ENCODE measurements around the gene ITPK1. TPM values are rescaled to one million over a fixed set of nuclear protein-coding genes. Genes with fewer than 3 reads are reported as not detected.
A peak's percentile ranks its signal among the peaks of the same experiment; 100 is the strongest.

Gene ITPK1
- total and polyA plus RNA-seq, 5 donors from 2014 or later: 19.5 to 54.1 (median 22.1) TPM

- Mint-ChIP-seq H3K36me3 (peaks cover 11% of the 10 kb centered on the region), H3K9me3 (no peaks in the 10 kb centered on the region), H3K27ac (peak overlapping the region in 2 of 3 donors; percentile 31 to 69), H3K4me1 (no peaks in the 10 kb centered on the region), H3K4me3 (peak overlapping the region in 1 of 4 donors; percentile 82), H3K27me3 (no peaks in the 10 kb centered on the region)
- Histone ChIP-seq H3K4me3 (ENCODE audit: low read depth, low read length) (no peak overlapping the region), H3K27me3 (ENCODE audit: control insufficient read depth, insufficient read depth, low read length) (no peaks in the 10 kb centered on the region), H3K36me3 (ENCODE audit: control insufficient read depth, insufficient read depth, low read length) (peaks cover 18% of the 10 kb centered on the region), H3K4me1 (ENCODE audit: control insufficient read depth, insufficient read depth, low read length, poor library complexity, severe bottlenecking) (no peaks in the 10 kb centered on the region), H3K27ac (ENCODE audit: insufficient read depth, low read length, poor library complexity, severe bottlenecking) (no peak overlapping the region), H3K9me3 (ENCODE audit: control insufficient read depth in 2 of 2, low read length in 2 of 2) (no peaks in the 10 kb centered on the region)
- no peak for DNase-seq
- ATAC-seq (ENCODE audit: low read depth in 2 of 2): no peak
Measured at GRCh38 chr14:92937051-92937937, 178.4 kb downstream of the ITPK1 start.

DNA sequence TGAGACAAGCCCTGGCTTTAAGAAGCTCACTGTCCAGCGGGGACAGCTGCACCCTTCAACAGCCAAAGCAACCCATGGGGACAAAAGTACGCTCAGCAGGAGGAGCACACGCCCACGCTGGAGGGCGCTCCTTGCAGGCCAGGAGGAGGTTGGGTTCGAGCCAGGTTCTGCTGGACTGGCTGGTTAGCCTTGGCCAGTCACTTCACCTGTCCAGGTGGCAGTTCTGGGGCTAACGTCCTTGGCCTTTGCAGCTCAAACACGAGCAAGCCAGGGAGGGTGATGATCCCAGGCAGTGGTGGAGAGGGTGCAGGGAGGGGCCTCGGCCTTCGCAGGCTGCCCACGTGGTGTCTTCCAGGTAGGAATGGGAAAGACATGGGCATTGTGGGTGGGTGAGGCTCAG is 179.6 kb downstream of the ITPK1 start:
- H3K4me3 Mint-ChIP-seq: no peak overlapping the region
- no peak overlapping the region for H3K27ac ChIP-seq (ENCODE audit: insufficient read depth, low read length, poor library complexity, severe bottlenecking)
- H3K27me3 ChIP-seq (ENCODE audit: control insufficient read depth, insufficient read depth, low read length): no peaks in the 10 kb centered on the region
- H3K36me3 Mint-ChIP-seq: peaks cover 8% of the 10 kb centered on the region
- no peaks in the 10 kb centered on the region for H3K9me3 Mint-ChIP-seq
- ATAC-seq (ENCODE audit: low read depth in 2 of 2): no peak
- no peak overlapping the region for H3K4me3 ChIP-seq (ENCODE audit: low read depth, low read length)
- no peaks in the 10 kb centered on the region for H3K4me1 Mint-ChIP-seq
- peaks cover 12% of the 10 kb centered on the region for H3K36me3 ChIP-seq (ENCODE audit: control insufficient read depth, insufficient read depth, low read length)
- H3K9me3 ChIP-seq (ENCODE audit: control insufficient read depth in 2 of 2, low read length in 2 of 2): no peaks in the 10 kb centered on the region
- no peaks in the 10 kb centered on the region for H3K27me3 Mint-ChIP-seq
- no peak for DNase-seq
- H3K4me1 ChIP-seq (ENCODE audit: control insufficient read depth, insufficient read depth, low read length, poor library complexity, severe bottlenecking): no peaks in the 10 kb centered on the region
- no peak overlapping the region for H3K27ac Mint-ChIP-seq

- H3K4me1 ChIP-seq (ENCODE audit: control insufficient read depth, insufficient read depth, low read length, poor library complexity, severe bottlenecking): no peaks in the 10 kb centered on the region
- H3K27me3 ChIP-seq (ENCODE audit: control insufficient read depth, insufficient read depth, low read length): no peaks in the 10 kb centered on the region
- DNase-seq: no peak
- H3K27ac ChIP-seq (ENCODE audit: insufficient read depth, low read length, poor library complexity, severe bottlenecking): no peak overlapping the region
- H3K4me3 Mint-ChIP-seq: no peak overlapping the region
- no peaks in the 10 kb centered on the region for H3K9me3 ChIP-seq (ENCODE audit: control insufficient read depth in 2 of 2, low read length in 2 of 2)
- peaks cover 12% of the 10 kb centered on the region for H3K36me3 ChIP-seq (ENCODE audit: control insufficient read depth, insufficient read depth, low read length)
- no peak for ATAC-seq (ENCODE audit: low read depth in 2 of 2)
- no peaks in the 10 kb centered on the region for H3K9me3 Mint-ChIP-seq
- no peaks in the 10 kb centered on the region for H3K27me3 Mint-ChIP-seq
- no peak overlapping the region for H3K4me3 ChIP-seq (ENCODE audit: low read depth, low read length)
- no peak overlapping the region for H3K27ac Mint-ChIP-seq
- H3K36me3 Mint-ChIP-seq: peaks cover 6% of the 10 kb centered on the region
- no peaks in the 10 kb centered on the region for H3K4me1 Mint-ChIP-seq
Measured at GRCh38 chr14:92935446-92935845, 180.3 kb downstream of the ITPK1 start.

GRCh38 chr14:92934196-92935085 is 181.3 kb downstream of the ITPK1 start:
- Mint-ChIP-seq H3K4me1 (no peaks in the 10 kb centered on the region), H3K27ac (no peak overlapping the region), H3K27me3 (no peaks in the 10 kb centered on the region), H3K36me3 (peaks cover 6% of the 10 kb centered on the region), H3K9me3 (no peaks in the 10 kb centered on the region), H3K4me3 (no peak overlapping the region)
- H3K27ac ChIP-seq (ENCODE audit: insufficient read depth, low read length, poor library complexity, severe bottlenecking): no peak overlapping the region
- H3K4me3 ChIP-seq (ENCODE audit: low read depth, low read length): no peak overlapping the region
- DNase-seq (no peak), ATAC-seq (ENCODE audit: low read depth in 2 of 2) (no peak)
- H3K9me3 ChIP-seq (ENCODE audit: control insufficient read depth in 2 of 2, low read length in 2 of 2): no peaks in the 10 kb centered on the region
- H3K4me1 ChIP-seq (ENCODE audit: control insufficient read depth, insufficient read depth, low read length, poor library complexity, severe bottlenecking): no peaks in the 10 kb centered on the region
- H3K36me3 ChIP-seq (ENCODE audit: control insufficient read depth, insufficient read depth, low read length): peaks cover 12% of the 10 kb centered on the region
- H3K27me3 ChIP-seq (ENCODE audit: control insufficient read depth, insufficient read depth, low read length): no peaks in the 10 kb centered on the region

DNA sequence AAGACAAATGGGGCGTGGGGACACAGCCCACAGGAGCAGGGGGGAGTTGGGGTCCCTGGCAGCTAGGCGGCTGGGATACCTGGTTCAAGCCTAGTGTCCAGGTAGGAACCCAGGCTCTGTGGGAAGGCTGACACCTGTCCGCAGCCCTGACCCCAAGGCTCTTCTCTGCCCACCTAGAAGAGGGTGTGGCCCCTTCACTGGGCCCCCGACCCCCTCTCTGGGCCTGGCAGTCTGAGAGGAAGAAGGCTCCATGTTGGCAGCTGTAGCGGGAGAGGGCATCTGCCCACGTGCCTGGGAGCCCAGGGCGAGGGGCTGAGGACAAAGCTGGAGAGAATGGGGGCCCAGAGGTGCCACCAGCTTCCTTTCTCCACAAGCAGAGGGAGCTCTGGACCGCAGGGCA is 182.2 kb downstream of the ITPK1 start:
- Histone ChIP-seq H3K27ac (ENCODE audit: insufficient read depth, low read length, poor library complexity, severe bottlenecking) (no peak overlapping the region), H3K27me3 (ENCODE audit: control insufficient read depth, insufficient read depth, low read length) (no peaks in the 10 kb centered on the region)

GRCh38 chr14:92932448-92933395 is 183.0 kb downstream of the ITPK1 start:
- ATAC-seq (ENCODE audit: low read depth in 2 of 2) (no peak), DNase-seq (no peak)
- no peak overlapping the region for H3K27ac Mint-ChIP-seq
- no peaks in the 10 kb centered on the region for H3K27me3 ChIP-seq (ENCODE audit: control insufficient read depth, insufficient read depth, low read length)
- H3K4me1 ChIP-seq (ENCODE audit: control insufficient read depth, insufficient read depth, low read length, poor library complexity, severe bottlenecking): no peaks in the 10 kb centered on the region
- H3K36me3 Mint-ChIP-seq: peaks cover 6% of the 10 kb centered on the region
- no peak overlapping the region for H3K27ac ChIP-seq (ENCODE audit: insufficient read depth, low read length, poor library complexity, severe bottlenecking)
- no peaks in the 10 kb centered on the region for H3K27me3 Mint-ChIP-seq
- no peak overlapping the region for H3K4me3 ChIP-seq (ENCODE audit: low read depth, low read length)
- no peaks in the 10 kb centered on the region for H3K4me1 Mint-ChIP-seq
- peaks cover 12% of the 10 kb centered on the region for H3K36me3 ChIP-seq (ENCODE audit: control insufficient read depth, insufficient read depth, low read length)
- H3K9me3 Mint-ChIP-seq: no peaks in the 10 kb centered on the region
- H3K4me3 Mint-ChIP-seq: no peak overlapping the region
- no peaks in the 10 kb centered on the region for H3K9me3 ChIP-seq (ENCODE audit: control insufficient read depth in 2 of 2, low read length in 2 of 2)

More for the DNA sequence above, 182.2 kb downstream of the ITPK1 start:
- ATAC-seq (ENCODE audit: low read depth in 2 of 2): no peak
- no peaks in the 10 kb centered on the region for H3K9me3 ChIP-seq (ENCODE audit: control insufficient read depth in 2 of 2, low read length in 2 of 2)
- Mint-ChIP-seq H3K36me3 (peaks cover 6% of the 10 kb centered on the region), H3K27ac (no peak overlapping the region), H3K4me3 (no peak overlapping the region), H3K9me3 (no peaks in the 10 kb centered on the region), H3K4me1 (no peaks in the 10 kb centered on the region), H3K27me3 (no peaks in the 10 kb centered on the region)
- H3K36me3 ChIP-seq (ENCODE audit: control insufficient read depth, insufficient read depth, low read length): peaks cover 12% of the 10 kb centered on the region
- no peaks in the 10 kb centered on the region for H3K4me1 ChIP-seq (ENCODE audit: control insufficient read depth, insufficient read depth, low read length, poor library complexity, severe bottlenecking)
- DNase-seq: no peak
- no peak overlapping the region for H3K4me3 ChIP-seq (ENCODE audit: low read depth, low read length)
